GM12801 (cell line): ENCODE results near the gene EHD1.

Experiments used
- CTCF ChIP-seq: IDR thresholded peaks from one replicate; pipeline ENCODE4 v1.5.1; 2011; ENCODE audit warnings: control low read depth; ENCODE audit not compliant: insufficient read length; ENCODE audit errors: extremely low read depth

EHD1 gene

GRCh38 chr11:64915376-64915887 is 37.0 kb upstream of the EHD1 start:
- no peak for TF ChIP-seq CTCF

DNA sequence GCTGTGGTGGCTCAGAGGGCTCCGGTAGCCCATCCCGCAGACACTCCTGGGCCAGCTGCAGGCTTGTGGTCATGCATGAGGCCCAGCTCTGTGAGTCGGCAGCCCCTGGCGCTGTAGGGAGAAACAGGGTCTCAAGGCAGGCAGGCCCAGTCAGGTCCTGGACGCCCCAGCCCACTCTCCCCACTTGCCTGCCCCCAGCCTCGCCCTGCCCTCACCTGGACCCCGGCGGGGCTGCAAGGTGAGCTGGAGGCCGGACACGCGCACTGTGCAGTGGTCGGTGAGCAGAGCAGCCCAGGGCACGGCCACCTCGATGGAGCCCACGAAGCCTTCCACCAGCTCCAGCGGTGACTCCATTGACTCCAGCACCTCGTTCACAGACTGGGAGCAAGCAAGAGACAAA is 35.7 kb upstream of the EHD1 start:
- no peak for TF ChIP-seq CTCF

- TF ChIP-seq CTCF = no peak
Observed at GRCh38 chr11:64913171-64913727, 34.8 kb upstream of the EHD1 start.

GRCh38 chr11:64911689-64912088 is 33.3 kb upstream of the EHD1 start:
- no peak for TF ChIP-seq CTCF

- TF ChIP-seq CTCF = no peak
Observed at GRCh38 chr11:64911142-64911541, 32.7 kb upstream of the EHD1 start.

- TF ChIP-seq CTCF = no peak
Observed at GRCh38 chr11:64910451-64911093, 32.2 kb upstream of the EHD1 start.

DNA sequence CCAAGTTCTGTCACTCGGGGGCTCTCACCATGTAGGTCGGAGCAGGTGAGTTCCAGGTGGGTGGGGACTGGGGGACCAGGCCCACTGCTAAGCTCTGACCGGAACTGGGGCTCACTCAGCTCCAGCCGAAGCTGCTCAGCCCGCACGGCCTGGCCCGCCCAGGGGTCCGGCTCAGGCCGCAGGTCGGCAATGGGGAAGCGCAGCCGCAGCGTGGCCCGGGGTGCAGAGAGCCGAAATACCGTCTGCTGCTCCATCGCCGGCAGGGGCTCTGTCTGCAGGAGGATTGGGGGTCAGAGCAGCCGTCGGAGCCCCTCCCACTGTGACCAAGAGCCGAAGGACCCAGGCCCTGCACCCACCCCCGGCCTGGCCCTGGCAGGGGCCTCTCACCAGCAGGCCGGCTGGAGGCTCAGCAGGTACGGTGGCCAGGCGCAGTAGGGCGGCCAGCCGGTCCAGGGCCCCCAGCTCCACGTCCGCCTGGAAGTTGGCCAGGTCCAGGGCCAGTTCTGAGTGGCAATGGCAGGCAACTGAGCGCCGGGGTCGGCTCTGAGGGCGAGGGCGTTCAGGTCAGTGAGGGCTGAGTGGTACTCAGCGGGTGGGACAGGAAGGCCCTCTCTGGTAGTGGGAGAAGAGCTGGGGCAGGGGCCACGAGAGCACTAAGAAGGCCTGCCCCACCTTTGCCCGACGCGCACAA is 31.4 kb upstream of the EHD1 start:
- TF ChIP-seq CTCF = no peak
